HG03354 (cell line): ENCODE data around the gene HSPA12B.

Experiments
- ATAC-seq: cut with Tn5 transposase; IDR thresholded peaks from one replicate; pipeline ENCODE4 v1.9.1; 2021; ENCODE audit warnings: mild to moderate bottlenecking; ENCODE audit not compliant: unreplicated experiment, poor library complexity, severe bottlenecking

The HSPA12B gene

GRCh38 chr20:3702611-3703391, 29.7 kb upstream of the HSPA12B start:
- no peak for ATAC-seq

DNA sequence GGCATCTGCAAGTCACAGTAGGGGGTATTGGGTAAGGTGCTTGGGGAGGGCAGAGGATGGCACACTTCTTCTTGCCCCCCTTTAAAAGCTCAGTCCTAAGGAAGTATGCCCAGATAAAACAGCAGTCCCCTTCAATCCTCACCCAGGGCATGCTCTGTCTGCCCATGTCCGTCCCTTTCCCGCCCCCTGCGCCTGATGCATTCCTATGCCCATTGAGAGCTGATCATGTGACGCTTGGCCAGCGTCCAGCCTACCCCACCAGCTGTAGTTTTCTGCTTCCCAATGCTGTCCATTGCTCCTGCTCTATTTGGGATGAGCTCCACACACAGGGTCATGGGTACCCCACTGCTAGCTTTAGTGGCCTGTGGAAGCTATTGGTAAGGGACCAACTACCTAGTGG, 28.4 kb upstream of the HSPA12B start:
- ATAC-seq = no peak

DNA sequence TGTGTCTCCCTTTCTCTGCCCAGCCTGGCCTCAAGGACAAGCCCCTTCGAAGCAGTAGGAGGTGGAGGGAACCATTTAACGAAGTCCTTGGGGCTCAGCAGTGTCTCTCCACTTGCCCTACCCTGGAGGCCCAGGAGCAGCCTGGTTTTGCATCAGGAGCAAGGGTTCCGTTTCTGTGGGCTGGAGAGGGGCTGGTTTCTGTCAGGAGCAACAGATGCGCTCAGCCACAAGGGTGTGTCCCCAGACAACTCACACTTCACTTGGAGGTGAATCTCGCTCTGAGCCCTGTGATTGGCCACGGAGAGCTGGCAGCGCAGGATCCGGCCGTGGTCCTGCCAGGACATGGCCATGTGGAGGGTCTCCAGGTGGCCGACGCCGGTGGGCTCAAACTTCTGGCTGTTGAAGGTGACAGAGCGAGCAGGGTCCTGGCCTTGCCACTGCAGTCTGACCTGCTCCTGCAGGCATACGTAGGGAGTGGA, 27.0 kb upstream of the HSPA12B start:
- no peak for ATAC-seq

DNA sequence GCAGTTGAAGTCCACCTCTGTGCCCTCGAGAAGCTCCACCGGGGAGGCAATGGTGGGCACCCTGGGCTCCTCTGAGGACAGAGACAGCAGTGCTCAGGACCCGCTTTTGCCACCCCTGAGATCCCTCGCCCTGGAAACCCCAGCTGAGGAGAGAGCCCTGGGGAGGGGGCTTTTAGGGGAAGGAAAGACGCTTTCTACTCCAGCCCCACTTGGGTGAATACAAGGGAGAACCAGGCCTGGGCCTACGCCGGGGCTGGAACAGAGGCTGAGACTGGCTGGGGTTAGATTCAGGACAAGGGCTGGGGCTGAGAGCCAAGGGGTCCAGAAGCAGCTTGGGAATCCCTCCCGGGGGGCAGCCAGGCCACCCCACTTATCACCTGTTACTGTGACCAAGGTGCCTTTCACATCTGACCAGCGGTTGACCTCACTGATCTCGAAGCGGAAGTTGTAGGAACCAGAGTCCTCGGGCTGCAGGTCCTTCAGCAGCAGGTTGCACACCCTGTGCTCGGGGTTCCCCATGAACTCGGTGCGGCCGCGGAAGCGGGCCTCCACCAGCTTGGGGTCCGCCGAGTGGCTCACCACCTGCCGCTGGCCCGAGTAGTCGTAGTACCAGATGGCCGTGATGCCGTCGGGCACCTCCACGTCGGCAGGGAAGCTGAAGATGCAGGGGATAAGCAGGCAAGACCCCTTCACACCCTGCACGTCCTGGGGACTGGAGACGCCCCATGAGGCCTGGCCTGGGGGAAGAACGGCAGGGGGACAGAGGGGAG, 26.3 kb upstream of the HSPA12B start:
- ATAC-seq = no peak

GRCh38 chr20:3706774-3707507, 25.5 kb upstream of the HSPA12B start:
- ATAC-seq = no peak

DNA sequence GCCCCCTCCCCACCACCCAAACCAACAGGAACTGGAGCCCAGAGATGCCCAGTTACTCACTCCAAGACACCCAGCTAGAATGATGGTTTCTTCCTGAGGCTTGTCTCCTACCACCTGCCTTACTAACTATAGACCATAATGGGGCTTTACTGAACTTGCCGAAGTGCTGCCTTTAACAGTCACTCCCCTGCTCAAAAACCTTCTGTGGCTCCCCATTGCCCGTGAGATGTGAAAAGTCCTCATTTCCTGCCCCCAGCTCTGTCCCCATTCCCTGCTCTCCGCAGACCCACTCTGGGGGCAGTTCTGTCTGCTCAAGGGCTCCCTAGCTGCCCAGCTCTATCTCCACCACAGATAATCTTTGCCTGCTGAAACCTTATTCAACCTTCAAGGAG, 25.0 kb upstream of the HSPA12B start:
- ATAC-seq = no peak

GRCh38 chr20:3710011-3710466, 22.4 kb upstream of the HSPA12B start:
- ATAC-seq = no peak

DNA sequence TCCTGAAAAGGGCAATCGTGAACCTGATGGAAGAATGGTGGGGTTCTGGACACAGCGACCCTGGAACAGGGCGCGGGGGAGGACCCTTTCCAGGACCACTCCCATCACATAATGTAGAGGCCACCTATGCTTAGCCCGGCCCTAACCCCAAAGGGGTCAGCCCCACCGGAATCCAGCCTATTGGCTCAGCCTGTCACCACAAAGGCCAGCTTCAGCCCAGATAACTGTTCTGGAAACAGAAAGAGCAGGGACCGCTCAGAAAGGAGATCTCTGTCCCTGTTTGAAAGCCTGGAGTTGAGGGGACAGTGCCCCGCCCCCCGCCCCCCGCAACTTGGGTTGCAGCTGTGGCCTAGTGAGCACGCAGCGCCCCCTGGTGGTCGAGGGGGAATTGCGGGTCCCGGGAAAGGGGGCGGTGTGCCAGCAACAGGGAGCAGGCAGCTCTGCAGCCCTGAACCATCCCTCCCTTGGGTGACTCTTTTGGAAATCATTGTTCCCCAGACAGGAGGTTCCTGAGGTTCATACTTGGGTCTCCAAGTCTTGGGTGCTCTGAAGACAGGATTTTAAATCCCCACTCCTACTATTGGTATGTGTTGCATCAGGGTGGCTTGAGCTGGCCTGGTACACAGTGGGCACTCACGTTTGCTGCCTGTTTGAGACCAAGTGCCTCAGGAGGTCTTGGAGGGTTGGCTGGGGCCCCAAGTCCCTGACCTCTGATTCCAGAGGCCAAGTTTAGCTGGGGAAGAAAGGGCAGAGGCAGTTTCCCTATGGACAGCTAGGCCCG, 21.6 kb upstream of the HSPA12B start:
- ATAC-seq = no peak

DNA sequence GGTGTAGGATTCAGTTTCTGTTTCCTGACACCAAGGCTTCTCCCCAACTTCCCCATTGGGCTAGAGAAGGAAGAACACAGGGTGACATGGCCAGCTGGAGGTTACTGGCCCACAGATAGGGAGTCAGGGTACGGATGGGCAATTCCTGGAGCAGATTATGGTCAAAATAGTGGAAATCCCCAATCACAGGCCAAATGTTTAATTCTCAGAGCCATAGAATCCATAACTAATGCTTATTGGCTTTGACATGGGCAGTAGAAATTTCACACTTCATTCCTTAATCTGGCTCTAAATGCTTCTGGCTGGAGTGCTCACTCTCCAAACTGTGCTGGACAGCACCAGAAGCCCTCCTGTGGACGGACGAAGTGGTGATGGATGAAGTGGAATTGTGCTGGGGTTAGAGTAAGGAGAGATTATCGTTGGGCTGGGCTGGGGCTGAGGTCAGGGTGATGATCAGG, 21.0 kb upstream of the HSPA12B start:
- ATAC-seq = no peak

- ATAC-seq = no peak
Measured at GRCh38 chr20:3712279-3712873, 20.1 kb upstream of the HSPA12B start, which contains the start of gene SIGLEC1. SIGLEC1 (minus strand) TSS chr20:3712600; CDS start chr20:3707128, 5,472 bp downstream.

DNA sequence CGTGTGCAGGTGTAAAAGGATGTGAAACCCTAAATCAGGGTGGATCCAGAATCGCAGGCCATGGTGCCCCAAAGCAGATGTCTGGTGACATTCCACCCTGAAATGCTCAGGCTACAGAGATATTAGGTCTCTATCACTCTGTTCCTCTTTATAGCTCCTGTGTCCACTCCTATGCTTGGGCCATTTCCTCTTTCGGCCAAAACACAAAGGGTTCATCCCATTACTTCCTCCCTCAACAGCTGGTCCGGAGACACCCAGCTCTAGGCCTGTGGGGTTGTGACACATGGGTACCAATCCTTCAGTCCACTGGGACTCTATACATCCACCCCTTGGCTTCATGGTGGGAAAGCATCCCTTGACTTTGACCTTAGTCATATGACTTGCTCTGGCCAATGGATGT, 18.4 kb upstream of the HSPA12B start:
- no peak for ATAC-seq

- no peak for ATAC-seq
Measured at GRCh38 chr20:3716195-3716834, 16.2 kb upstream of the HSPA12B start.

- no peak for ATAC-seq
Measured at GRCh38 chr20:3719046-3719445, 13.4 kb upstream of the HSPA12B start.

- no peak for ATAC-seq
Measured at GRCh38 chr20:3720068-3720467, 12.4 kb upstream of the HSPA12B start.

DNA sequence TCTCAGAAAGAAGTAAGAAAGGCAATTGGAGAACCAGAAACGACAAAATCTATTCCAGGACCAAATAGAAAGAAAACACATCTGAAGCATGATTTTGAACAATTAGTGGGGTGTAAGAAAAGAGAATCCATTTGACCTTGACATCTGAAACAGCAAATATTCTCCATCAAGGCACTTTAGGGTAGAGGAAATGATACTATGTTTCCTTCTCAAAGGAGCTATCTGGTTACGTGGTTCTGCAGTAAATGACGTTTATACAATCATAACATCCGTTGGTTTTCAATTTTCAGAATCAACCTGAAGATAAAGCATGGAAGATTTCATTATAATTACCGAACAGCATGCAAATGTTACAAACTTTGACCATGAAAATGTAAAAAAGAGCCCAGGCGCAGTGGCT, 11.9 kb upstream of the HSPA12B start:
- no peak for ATAC-seq

GRCh38 chr20:3721912-3722311, 10.6 kb upstream of the HSPA12B start:
- no peak for ATAC-seq

GRCh38 chr20:3723284-3723683, 9.2 kb upstream of the HSPA12B start:
- ATAC-seq = no peak

DNA sequence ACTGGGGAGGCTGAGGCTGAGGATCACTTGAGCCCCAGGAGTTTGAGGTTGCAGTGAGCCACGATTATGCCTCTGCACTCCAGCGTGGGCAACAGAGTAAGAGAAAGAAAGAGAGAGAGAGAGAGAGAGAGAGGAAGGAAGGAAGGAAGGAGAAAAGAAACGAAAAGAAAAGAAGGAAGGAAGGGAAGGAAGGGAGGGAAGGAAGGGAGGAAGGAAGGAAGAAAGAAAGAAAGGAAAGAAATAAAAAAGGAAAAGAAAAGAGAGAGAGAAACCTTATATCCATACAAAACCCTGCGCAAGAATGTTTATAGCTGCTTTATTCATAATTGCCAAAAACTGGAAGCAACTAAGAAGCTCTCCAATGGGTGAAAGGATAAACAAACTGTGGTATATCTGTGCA, 8.1 kb upstream of the HSPA12B start:
- no peak for ATAC-seq
